Stimulated activated CD8-positive, alpha-beta memory T cell treated with anti-CD3 and anti-CD28 coated beads, Interleukin-4, amount 100 ng/mL, for 1 hour (primary cell): Measurements from ENCODE around the gene TPT1.
"Not testable (repeated sequence)": the region's sequence is repeated elsewhere in the genome, so short reads cannot be mapped to it uniquely, and the experiment has no call there.

Source experiments
- DNase-seq, 2 donors: peaks; one replicate each; pipeline ENCODE4 v3.0.0-alpha.2; 2020; ENCODE audit warnings: low read depth in 2 of 2, low spot score in 1 of 2

The TPT1 gene

GRCh38 chr13:45341034-45341798 lies at the start of gene TPT1:
Gene TPT1, minus strand, starts transcription at chr13:45341183. Its CDS starts 114 bp downstream, at chr13:45341069.
- DNase-seq = peak; percentile 100

- not testable (repeated sequence) for DNase-seq
Observed at GRCh38 chr13:45390348-45390747, 49.4 kb upstream of the TPT1 start.

- DNase-seq = no peak
Observed at GRCh38 chr13:45388664-45389063, 47.7 kb upstream of the TPT1 start.

GRCh38 chr13:45386892-45387575 lies 46.1 kb upstream of the TPT1 start:
- not testable (repeated sequence) for DNase-seq

- no peak for DNase-seq
Observed at GRCh38 chr13:45385907-45386553, 45.0 kb upstream of the TPT1 start.

GRCh38 chr13:45385320-45385719 lies 44.3 kb upstream of the TPT1 start:
- DNase-seq = no peak

GRCh38 chr13:45384474-45385174 lies 43.6 kb upstream of the TPT1 start:
- DNase-seq = no peak

- not testable (repeated sequence) for DNase-seq
Observed at GRCh38 chr13:45382739-45383138, 41.8 kb upstream of the TPT1 start.

- no peak for DNase-seq
Observed at GRCh38 chr13:45381196-45381595, 40.2 kb upstream of the TPT1 start.

- DNase-seq = not testable (repeated sequence)
Observed at GRCh38 chr13:45380708-45381107, 39.7 kb upstream of the TPT1 start.

- not testable (repeated sequence) for DNase-seq
Observed at GRCh38 chr13:45379516-45379915, 38.5 kb upstream of the TPT1 start.

- not testable (repeated sequence) for DNase-seq
Observed at GRCh38 chr13:45378786-45379185, 37.8 kb upstream of the TPT1 start.

- DNase-seq = not testable (repeated sequence)
Observed at GRCh38 chr13:45377314-45377713, 36.3 kb upstream of the TPT1 start.

GRCh38 chr13:45376651-45377050 lies 35.7 kb upstream of the TPT1 start:
- not testable (repeated sequence) for DNase-seq

GRCh38 chr13:45374917-45375316 lies 33.9 kb upstream of the TPT1 start:
- DNase-seq = no peak

GRCh38 chr13:45373162-45373547 lies 32.2 kb upstream of the TPT1 start:
- DNase-seq = no peak

GRCh38 chr13:45372189-45373161 lies 31.5 kb upstream of the TPT1 start:
- DNase-seq = no peak

GRCh38 chr13:45370922-45371406 lies 30.0 kb upstream of the TPT1 start:
- DNase-seq = peak; percentile 19 to 32

- no peak for DNase-seq
Observed at GRCh38 chr13:45369116-45369515, 28.1 kb upstream of the TPT1 start.

GRCh38 chr13:45368571-45368970 lies 27.6 kb upstream of the TPT1 start:
- no peak for DNase-seq
